Uterus (tissue), 4 donors: ENCODE data around the gene NUDT22. TPM values are rescaled to one million over a fixed set of nuclear protein-coding genes. Genes with fewer than 3 reads are reported as not detected.

Source experiments
- DNase-seq, 2 donors: peaks; one replicate each; pipeline ENCODE4 v3.0.0-alpha.2; 2019 to 2020
- H3K27ac ChIP-seq, 2 donors: fragments of 200-600 bp; sonication (generic); 1 replicate in 1 of 2; 2 replicates in 1 of 2; pipeline ENCODE4 v1.5.1; 2016 to 2018
- H3K27me3 ChIP-seq, 2 donors: fragments of 200-600 bp; sonication (generic); one replicate each; pipeline ENCODE4 v1.5.1; 2018 to 2019; ENCODE audit warnings: control low read depth in 1 of 2
- H3K36me3 ChIP-seq, 2 donors: fragments of 200-600 bp; sonication (generic); one replicate each; pipeline ENCODE4 v1.5.1; 2019; ENCODE audit warnings: control low read depth in 1 of 2
- H3K4me1 ChIP-seq, 2 donors: fragments of 200-600 bp; sonication (generic); one replicate each; pipeline ENCODE4 v1.5.1; 2018 to 2019; ENCODE audit warnings: control low read depth in 1 of 2
- H3K4me3 ChIP-seq, 2 donors: fragments of 200-600 bp; sonication (generic); 1 replicate in 1 of 2; 2 replicates in 1 of 2; pipeline ENCODE4 v1.5.1; 2018 to 2019; ENCODE audit warnings: mild to moderate bottlenecking in 1 of 2
- H3K9me3 ChIP-seq, 2 donors: fragments of 200-600 bp; sonication (generic); one replicate each; pipeline ENCODE4 v1.5.1; 2019; ENCODE audit warnings: control low read depth in 1 of 2
- POLR2A ChIP-seq, 2 donors: fragments of 450-650 bp; IDR thresholded peaks; one replicate each; pipeline ENCODE4 v1.6.1; 2016; ENCODE audit warnings: antibody characterized with exemption in 2 of 2, mild to moderate bottlenecking in 1 of 2, moderate library complexity in 1 of 2
- intact Hi-C: fragments of 100-400 bp; cut with DNase I; formaldehyde crosslinking; loops from one replicate; pipeline ENCODE4 v1.15.1; 2023; ENCODE audit warnings: low total_unique reads
- total RNA-seq, 4 donors: library from RNA; depleted of rRNA in 3 of 4; stranded (reverse); fragments of >200 nt in 3 of 4; gene quantifications; one replicate each; pipeline versions ENCODE4 v1.1.0 to v1.2.4, GENCODE V29; 2014 to 2023
- TF ChIP-seq, protein P1 (sequence below), 4 experiments: fragments of 200-600 bp in 2 of 4; fragments of 450-650 bp in 2 of 4; sonication (generic) in 2 of 4; IDR thresholded peaks; one replicate each; pipeline ENCODE4 v1.5.1; 2016 to 2019; ENCODE audit warnings: antibody characterized with exemption in 4 of 4, mild to moderate bottlenecking in 2 of 4, moderate library complexity in 1 of 4
- donor health status: DM: yes; HTN: yes; CAD: no.

Gene NUDT22
- total RNA-seq, 4 donors from 2014 or later, result 10.8 to 44.9 (median 34.0) TPM

GRCh38 chr11:64233913-64234586 lies 8.0 kb downstream of the NUDT22 start, which contains the start of gene VEGFB:
Gene VEGFB (plus strand): TSS chr11:64234584. CDS start chr11:64234834, 250 bp downstream.
- Histone ChIP-seq H3K27me3 (no peaks in the 10 kb centered on the region), H3K4me3 (peak within 1 kb of the TSS; percentile 76 to 80), H3K9me3 (no peaks in the 10 kb centered on the region), H3K27ac (peak within 1 kb of the TSS; percentile 90 to 95), H3K4me1 (peaks cover 4 to 14% of the 10 kb centered on the region in 2 donors), H3K36me3 (no peaks in the 10 kb centered on the region)
- peak; percentile 71 to 80 for DNase-seq
- intact Hi-C loops, result no loop called here
- peak; percentile 36 to 56 for TF ChIP-seq POLR2A (IDR thresholded peaks at IDR 0.05)
- TF ChIP-seq, protein P1, sequence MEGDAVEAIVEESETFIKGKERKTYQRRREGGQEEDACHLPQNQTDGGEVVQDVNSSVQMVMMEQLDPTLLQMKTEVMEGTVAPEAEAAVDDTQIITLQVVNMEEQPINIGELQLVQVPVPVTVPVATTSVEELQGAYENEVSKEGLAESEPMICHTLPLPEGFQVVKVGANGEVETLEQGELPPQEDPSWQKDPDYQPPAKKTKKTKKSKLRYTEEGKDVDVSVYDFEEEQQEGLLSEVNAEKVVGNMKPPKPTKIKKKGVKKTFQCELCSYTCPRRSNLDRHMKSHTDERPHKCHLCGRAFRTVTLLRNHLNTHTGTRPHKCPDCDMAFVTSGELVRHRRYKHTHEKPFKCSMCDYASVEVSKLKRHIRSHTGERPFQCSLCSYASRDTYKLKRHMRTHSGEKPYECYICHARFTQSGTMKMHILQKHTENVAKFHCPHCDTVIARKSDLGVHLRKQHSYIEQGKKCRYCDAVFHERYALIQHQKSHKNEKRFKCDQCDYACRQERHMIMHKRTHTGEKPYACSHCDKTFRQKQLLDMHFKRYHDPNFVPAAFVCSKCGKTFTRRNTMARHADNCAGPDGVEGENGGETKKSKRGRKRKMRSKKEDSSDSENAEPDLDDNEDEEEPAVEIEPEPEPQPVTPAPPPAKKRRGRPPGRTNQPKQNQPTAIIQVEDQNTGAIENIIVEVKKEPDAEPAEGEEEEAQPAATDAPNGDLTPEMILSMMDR (IDR thresholded peaks at IDR 0.05), result no peak

DNA sequence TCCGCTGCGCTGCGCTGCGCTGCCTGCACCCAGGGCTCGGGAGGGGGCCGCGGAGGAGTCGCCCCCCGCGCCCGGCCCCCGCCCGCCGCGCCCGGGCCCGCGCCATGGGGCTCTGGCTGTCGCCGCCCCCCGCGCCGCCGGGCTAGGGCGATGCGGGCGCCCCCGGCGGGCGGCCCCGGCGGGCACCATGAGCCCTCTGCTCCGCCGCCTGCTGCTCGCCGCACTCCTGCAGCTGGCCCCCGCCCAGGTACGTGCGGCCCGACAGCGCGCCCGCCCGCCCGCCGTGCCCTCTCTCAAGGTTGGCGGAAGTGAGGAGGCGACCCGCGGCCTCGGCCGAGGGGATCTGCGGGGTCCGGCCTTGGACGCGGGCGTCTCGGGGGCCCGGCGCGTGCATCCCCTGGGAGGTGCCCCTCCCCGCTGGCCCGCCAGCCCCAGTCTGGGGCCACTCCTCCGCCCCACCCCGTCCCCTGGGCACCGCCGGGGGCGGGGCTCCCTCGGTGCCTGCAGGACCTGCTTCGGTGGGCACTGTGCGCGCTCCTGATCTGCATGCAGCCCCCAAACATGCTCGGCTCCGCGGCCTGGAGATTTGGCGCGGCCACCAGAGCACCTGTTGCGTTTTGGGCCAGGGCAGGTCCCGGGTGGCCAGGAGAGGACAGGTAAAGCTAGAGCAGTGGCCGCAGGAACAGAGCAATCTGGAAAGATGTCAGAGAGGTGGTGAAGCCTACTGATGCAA lies 8.7 kb downstream of the NUDT22 start:
- H3K4me1 ChIP-seq, result peaks cover 4 to 9% of the 10 kb centered on the region in 2 donors
- H3K36me3 ChIP-seq, result no peaks in the 10 kb centered on the region
- intact Hi-C loops, result no loop called here
- H3K27ac ChIP-seq, result peak overlapping the region; percentile 90 to 95
- peak overlapping the region; percentile 42 to 80 for H3K4me3 ChIP-seq
- TF ChIP-seq, protein P1 (IDR thresholded peaks at IDR 0.05), result peak in 3 of 4 experiments; percentile 8 to 21 (median 16)
- peak in 1 of 2 donors; percentile 54 for TF ChIP-seq POLR2A (IDR thresholded peaks at IDR 0.05)
- peak in 1 of 2 donors; percentile 42 for DNase-seq
- no peaks in the 10 kb centered on the region for H3K9me3 ChIP-seq
- H3K27me3 ChIP-seq, result no peaks in the 10 kb centered on the region

DNA sequence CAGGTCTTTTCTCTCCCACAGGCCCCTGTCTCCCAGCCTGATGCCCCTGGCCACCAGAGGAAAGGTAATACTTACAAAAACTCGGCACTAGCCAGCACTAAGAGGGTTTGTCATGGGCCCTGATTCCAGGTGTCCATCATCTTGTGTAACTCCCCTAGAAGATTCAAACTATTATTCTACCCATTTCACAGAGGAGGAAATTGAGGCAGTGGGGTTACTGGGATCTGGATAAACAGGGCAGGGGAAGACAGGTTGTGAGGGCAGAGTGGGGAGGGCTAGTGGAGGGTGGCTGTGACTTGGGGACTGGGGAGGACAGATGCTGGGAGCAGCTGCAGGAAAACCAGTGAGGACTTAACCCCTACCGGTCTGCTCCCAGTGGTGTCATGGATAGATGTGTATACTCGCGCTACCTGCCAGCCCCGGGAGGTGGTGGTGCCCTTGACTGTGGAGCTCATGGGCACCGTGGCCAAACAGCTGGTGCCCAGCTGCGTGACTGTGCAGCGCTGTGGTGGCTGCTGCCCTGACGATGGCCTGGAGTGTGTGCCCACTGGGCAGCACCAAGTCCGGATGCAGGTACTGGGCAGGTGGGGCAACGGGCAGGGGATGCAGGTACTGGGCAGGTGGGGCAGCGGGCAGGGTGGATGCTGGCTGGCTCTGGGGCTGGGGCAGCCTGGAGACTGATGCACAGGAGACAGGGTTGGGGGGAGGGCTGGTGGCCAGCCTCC lies 9.5 kb downstream of the NUDT22 start:
- Histone ChIP-seq H3K9me3 (no peaks in the 10 kb centered on the region), H3K4me3 (peak overlapping the region; percentile 42 to 80), H3K36me3 (no peaks in the 10 kb centered on the region), H3K27ac (peak overlapping the region; percentile 90 to 95), H3K4me1 (peaks cover 4 to 8% of the 10 kb centered on the region in 2 donors), H3K27me3 (no peaks in the 10 kb centered on the region)
- intact Hi-C loops, result no loop called here
- DNase-seq, result peak in 1 of 2 donors; percentile 22
- no peak for TF ChIP-seq POLR2A (IDR thresholded peaks at IDR 0.05)
- TF ChIP-seq, protein P1 (IDR thresholded peaks at IDR 0.05), result no peak

GRCh38 chr11:64237484-64237951 lies 11.4 kb downstream of the NUDT22 start:
- DNase-seq, result peak in 1 of 2 donors; percentile 20
- TF ChIP-seq POLR2A (IDR thresholded peaks at IDR 0.05), result no peak
- TF ChIP-seq, protein P1 (IDR thresholded peaks at IDR 0.05), result no peak
- Histone ChIP-seq H3K4me3 (no peak overlapping the region), H3K9me3 (no peaks in the 10 kb centered on the region), H3K27me3 (no peaks in the 10 kb centered on the region), H3K27ac (no peak overlapping the region), H3K36me3 (no peaks in the 10 kb centered on the region), H3K4me1 (peaks cover 0 to 13% of the 10 kb centered on the region in 2 donors)
- intact Hi-C loops, result no loop called here
